Right atrium auricular region (tissue), 2 donors: ENCODE results near the gene PDE11A. TPM values are rescaled to one million over a fixed set of nuclear protein-coding genes. Genes with fewer than 3 reads are reported as not detected.
"Not testable (repeated sequence)": the region's sequence is repeated elsewhere in the genome, so short reads cannot be mapped to it uniquely, and the experiment has no call there.

Experiments used
- DNase-seq: peaks from one replicate; pipeline ENCODE4 v3.0.0-alpha.2; 2019; ENCODE audit warnings: low spot score
- H3K27ac ChIP-seq, 2 donors: fragments of 200-600 bp; sonication (generic); 1 replicate in 1 of 2; 2 replicates in 1 of 2; pipeline ENCODE4 v1.5.1; 2016 to 2019
- H3K27me3 ChIP-seq, 2 donors: fragments of 200-600 bp; sonication (generic); one replicate each; pipeline versions ENCODE4 v1.5.1 to v1.6.0; 2017 to 2019
- H3K36me3 ChIP-seq: fragments of 200-600 bp; sonication (generic); one replicate; pipeline ENCODE4 v1.5.1; 2016
- H3K4me1 ChIP-seq, 2 donors: fragments of 200-600 bp; sonication (generic); one replicate each; pipeline versions ENCODE4 v1.5.1 to v1.6.0; 2017 to 2019
- H3K4me3 ChIP-seq, 2 donors: fragments of 200-600 bp; sonication (generic); 1 replicate in 1 of 2; 2 replicates in 1 of 2; pipeline ENCODE4 v1.5.1; 2017 to 2019; ENCODE audit warnings: mild to moderate bottlenecking in 1 of 2, moderate library complexity in 1 of 2
- H3K9me3 ChIP-seq, 2 donors: fragments of 200-600 bp; sonication (generic); one replicate each; pipeline ENCODE4 v1.5.1; 2019
- CTCF ChIP-seq, 2 donors: fragments of 200-600 bp; sonication (generic); IDR thresholded peaks; one replicate each; pipeline ENCODE4 v1.5.1; 2019; ENCODE audit warnings: antibody characterized with exemption in 2 of 2
- total RNA-seq, 2 donors: library from RNA; depleted of rRNA; stranded (reverse); fragments of >200 nt; gene quantifications; one replicate each; pipeline ENCODE4 v1.1.0, GENCODE V29; 2016

Gene PDE11A
- total RNA-seq, 2 donors from 2014 or later = 1.2 TPM; not detected in 1

- H3K27me3 ChIP-seq = no peaks in the 10 kb centered on the region
- H3K4me1 ChIP-seq = no peaks in the 10 kb centered on the region
- no peak overlapping the region for H3K4me3 ChIP-seq
- DNase-seq = no peak
- TF ChIP-seq CTCF (IDR thresholded peaks at IDR 0.05) = no peak
- no peaks in the 10 kb centered on the region for H3K36me3 ChIP-seq
- H3K27ac ChIP-seq = no peak overlapping the region
- peaks cover 0 to 7% of the 10 kb centered on the region in 2 donors for H3K9me3 ChIP-seq
Measured at GRCh38 chr2:178082408-178083045, 9.9 kb upstream of the PDE11A start.

DNA sequence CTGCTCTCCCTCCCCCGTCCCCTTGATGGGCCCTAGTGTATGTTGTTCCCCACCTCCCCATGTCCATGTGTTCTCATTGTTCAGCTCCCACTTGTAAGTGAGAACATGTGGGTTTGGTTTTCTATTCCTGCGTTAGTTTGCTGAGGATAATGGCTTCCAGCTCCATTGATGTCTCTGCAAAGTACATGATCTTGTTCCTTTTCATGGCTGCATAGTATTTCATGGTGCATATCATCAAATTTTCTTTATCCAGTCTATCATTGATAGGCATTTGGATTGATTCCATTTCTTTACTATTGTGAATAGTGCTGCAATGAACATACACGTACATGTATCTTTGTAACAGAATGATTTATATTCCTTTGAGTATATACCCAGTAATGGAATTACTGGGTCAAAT is 6.7 kb upstream of the PDE11A start:
- not testable (repeated sequence) for H3K9me3 ChIP-seq, H3K27ac ChIP-seq, DNase-seq, H3K4me1 ChIP-seq, H3K4me3 ChIP-seq, H3K27me3 ChIP-seq, H3K36me3 ChIP-seq

DNA sequence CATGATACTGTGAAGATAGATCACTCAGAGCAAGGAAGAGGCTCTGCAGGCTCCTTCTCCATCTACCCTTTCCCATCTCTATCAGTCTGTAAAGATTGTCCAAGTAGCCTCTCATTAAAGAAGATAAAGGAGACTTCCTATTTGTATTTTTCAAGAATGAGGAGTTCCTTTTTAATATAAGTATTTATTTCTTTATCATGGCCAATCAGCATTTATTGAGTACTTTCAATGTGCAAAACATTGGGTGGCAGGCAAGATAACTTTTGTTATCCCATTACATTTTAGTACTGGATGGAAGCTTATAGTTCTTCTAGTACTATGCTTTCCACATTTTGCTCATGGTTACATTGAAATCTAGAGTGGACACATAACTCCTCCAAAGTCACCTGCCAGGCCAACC is 3.6 kb upstream of the PDE11A start:
- Histone ChIP-seq H3K27ac (no peak overlapping the region), H3K4me3 (no peak overlapping the region), H3K27me3 (no peaks in the 10 kb centered on the region), H3K36me3 (no peaks in the 10 kb centered on the region), H3K9me3 (peaks cover 0 to 7% of the 10 kb centered on the region in 2 donors), H3K4me1 (peaks cover 0 to 13% of the 10 kb centered on the region in 2 donors)
- TF ChIP-seq CTCF (IDR thresholded peaks at IDR 0.05) = no peak
- no peak for DNase-seq

DNA sequence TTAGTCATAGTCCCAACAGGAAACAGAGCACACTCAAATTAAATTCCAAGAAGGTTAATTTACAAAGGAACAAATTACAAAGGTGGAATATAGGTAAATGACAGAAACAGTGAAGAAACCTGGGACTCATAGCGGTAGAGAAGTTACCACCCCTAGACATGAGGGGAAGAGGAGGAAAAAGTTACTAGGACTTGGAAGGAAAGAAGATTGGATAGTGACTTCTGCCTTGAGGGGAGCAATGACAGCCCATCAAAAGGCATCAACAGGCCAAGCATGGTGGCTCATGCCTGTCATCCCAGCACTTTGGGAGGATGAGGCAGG is 2.4 kb upstream of the PDE11A start:
- no peak overlapping the region for H3K27ac ChIP-seq
- H3K9me3 ChIP-seq = peaks cover 0 to 7% of the 10 kb centered on the region in 2 donors
- no peak overlapping the region for H3K4me3 ChIP-seq
- no peaks in the 10 kb centered on the region for H3K27me3 ChIP-seq
- no peak for TF ChIP-seq CTCF (IDR thresholded peaks at IDR 0.05)
- DNase-seq = no peak
- no peaks in the 10 kb centered on the region for H3K36me3 ChIP-seq
- peaks cover 0 to 13% of the 10 kb centered on the region in 2 donors for H3K4me1 ChIP-seq

GRCh38 chr2:178074123-178075005 is 1.8 kb upstream of the PDE11A start:
- Histone ChIP-seq H3K36me3 (no peaks in the 10 kb centered on the region), H3K27me3 (no peaks in the 10 kb centered on the region), H3K4me1 (peaks cover 0 to 13% of the 10 kb centered on the region in 2 donors), H3K4me3 (no peak overlapping the region), H3K9me3 (peaks cover 0 to 4% of the 10 kb centered on the region in 2 donors), H3K27ac (no peak overlapping the region)
- TF ChIP-seq CTCF (IDR thresholded peaks at IDR 0.05) = no peak
- DNase-seq = no peak

DNA sequence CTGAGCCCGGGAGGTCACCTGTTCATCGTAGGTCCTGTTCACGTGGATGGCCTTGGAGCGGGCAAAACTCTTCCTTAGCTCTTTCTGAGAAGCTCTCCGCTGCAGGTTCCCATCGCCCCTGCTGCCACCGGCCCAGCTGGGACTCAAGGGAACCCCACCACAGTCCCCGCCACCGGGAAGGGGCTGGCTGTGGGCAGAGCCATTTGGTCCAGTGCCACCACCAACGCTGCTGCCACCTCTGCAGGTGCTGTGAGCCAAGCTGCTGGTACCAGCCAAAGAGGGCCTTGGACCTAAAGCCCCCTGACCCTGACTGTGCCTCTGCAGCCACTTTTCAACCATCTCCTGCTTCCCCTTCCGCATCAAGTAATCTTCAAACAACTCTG is 586 bp downstream of the PDE11A start:
- no peak overlapping the region for H3K27ac ChIP-seq
- no peaks in the 10 kb centered on the region for H3K27me3 ChIP-seq
- no peak overlapping the region for H3K4me3 ChIP-seq
- no peaks in the 10 kb centered on the region for H3K9me3 ChIP-seq
- no peaks in the 10 kb centered on the region for H3K36me3 ChIP-seq
- no peak for DNase-seq
- H3K4me1 ChIP-seq = peaks cover 0 to 13% of the 10 kb centered on the region in 2 donors
- no peak for TF ChIP-seq CTCF (IDR thresholded peaks at IDR 0.05)
